ENCODE data around the gene FOXA3. TPM values are rescaled to one million over a fixed set of nuclear protein-coding genes. Genes with fewer than 3 reads are reported as not detected.

FOXA3 gene
- total RNA-seq, 1 donor from 2014 or later: 1.6 TPM

DNA sequence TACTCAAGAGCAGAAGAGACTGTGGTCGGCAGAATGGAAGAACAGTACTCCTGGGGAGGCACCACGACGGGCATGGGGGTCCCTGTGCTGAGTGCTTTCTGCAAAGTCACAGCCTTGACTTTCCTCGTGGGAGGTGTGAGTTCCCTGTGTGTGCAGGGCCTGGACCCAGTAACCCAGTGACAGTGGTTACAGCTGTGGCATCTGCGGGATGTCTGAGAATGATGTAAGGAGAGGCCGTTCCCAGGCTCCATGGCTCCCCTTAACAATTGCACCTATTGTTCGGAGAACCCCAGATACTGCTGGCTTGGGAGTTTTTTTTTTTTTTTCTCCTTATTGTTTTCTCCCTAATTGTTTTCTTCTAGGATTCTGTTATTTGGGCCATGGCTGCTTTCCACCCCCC is 55.6 kb downstream of the FOXA3 start:
- Histone ChIP-seq H3K27me3 (peaks cover 9% of the 10 kb centered on the region), H3K4me1 (no peaks in the 10 kb centered on the region), H3K36me3 (no peaks in the 10 kb centered on the region), H3K9me3 (no peaks in the 10 kb centered on the region), H3K4me3 (no peak overlapping the region), H3K27ac (no peak overlapping the region)
- DNase-seq (no peak), ATAC-seq (no peak)
- TF ChIP-seq, protein P1, sequence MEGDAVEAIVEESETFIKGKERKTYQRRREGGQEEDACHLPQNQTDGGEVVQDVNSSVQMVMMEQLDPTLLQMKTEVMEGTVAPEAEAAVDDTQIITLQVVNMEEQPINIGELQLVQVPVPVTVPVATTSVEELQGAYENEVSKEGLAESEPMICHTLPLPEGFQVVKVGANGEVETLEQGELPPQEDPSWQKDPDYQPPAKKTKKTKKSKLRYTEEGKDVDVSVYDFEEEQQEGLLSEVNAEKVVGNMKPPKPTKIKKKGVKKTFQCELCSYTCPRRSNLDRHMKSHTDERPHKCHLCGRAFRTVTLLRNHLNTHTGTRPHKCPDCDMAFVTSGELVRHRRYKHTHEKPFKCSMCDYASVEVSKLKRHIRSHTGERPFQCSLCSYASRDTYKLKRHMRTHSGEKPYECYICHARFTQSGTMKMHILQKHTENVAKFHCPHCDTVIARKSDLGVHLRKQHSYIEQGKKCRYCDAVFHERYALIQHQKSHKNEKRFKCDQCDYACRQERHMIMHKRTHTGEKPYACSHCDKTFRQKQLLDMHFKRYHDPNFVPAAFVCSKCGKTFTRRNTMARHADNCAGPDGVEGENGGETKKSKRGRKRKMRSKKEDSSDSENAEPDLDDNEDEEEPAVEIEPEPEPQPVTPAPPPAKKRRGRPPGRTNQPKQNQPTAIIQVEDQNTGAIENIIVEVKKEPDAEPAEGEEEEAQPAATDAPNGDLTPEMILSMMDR (IDR thresholded peaks at IDR 0.05): no peak
- intact Hi-C loops (cut with DNase I): no loop called here

DNA sequence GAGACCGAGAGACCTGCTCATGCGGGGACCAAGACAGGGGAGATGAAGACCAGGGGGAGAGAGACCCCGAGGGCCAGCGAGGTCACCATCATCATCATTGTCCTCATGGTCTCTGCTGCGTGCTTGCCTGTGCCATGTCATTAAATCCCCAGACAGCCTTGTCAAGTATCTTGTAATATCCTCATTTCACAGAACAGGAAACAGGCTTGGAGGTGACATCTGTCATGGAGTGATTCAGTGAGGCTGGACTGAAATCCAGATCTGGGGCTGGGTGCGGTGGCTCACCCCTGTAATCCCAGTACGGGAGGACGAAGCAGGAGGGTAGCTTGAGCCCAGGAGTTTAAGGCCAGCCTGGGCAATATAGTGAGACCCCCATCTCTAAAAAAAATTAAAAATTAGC is 56.3 kb downstream of the FOXA3 start:
- TF ChIP-seq, protein P1 (IDR thresholded peaks at IDR 0.05): no peak
- H3K9me3 ChIP-seq: no peaks in the 10 kb centered on the region

DNA sequence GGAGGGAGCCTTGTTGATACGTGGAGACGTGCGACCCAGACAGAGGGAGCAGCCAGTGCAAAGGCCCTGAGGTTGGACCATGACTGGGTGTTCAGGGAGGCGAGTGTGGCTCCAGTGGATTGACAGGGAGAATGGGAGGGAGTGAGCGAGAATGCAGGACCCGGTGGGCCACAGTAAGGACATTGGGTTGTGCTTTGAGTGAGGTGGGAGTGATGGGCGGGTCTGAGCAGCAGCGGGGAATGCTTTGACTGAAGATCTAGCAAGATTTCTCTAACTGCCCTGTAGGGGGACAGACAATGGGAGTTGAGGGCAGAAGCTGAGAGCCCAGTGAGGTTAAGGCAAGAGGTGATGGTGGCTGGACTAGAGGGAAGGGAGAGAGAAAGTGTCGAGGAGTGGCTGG is 58.2 kb downstream of the FOXA3 start:
- Histone ChIP-seq H3K36me3 (no peaks in the 10 kb centered on the region), H3K27me3 (peaks cover 9% of the 10 kb centered on the region), H3K9me3 (no peaks in the 10 kb centered on the region), H3K4me3 (no peak overlapping the region), H3K4me1 (no peaks in the 10 kb centered on the region), H3K27ac (no peak overlapping the region)
- DNase-seq: no peak
- TF ChIP-seq, protein P1 (IDR thresholded peaks at IDR 0.05): no peak
- intact Hi-C loops (cut with DNase I): no loop called here
- no peak for ATAC-seq

More for the DNA sequence above, 56.3 kb downstream of the FOXA3 start:
- no peaks in the 10 kb centered on the region for H3K36me3 ChIP-seq
- H3K27ac ChIP-seq: no peak overlapping the region
- no peak for ATAC-seq
- H3K4me1 ChIP-seq: no peaks in the 10 kb centered on the region
- peaks cover 9% of the 10 kb centered on the region for H3K27me3 ChIP-seq
- intact Hi-C loops (cut with DNase I): no loop called here
- no peak for DNase-seq
- no peak overlapping the region for H3K4me3 ChIP-seq

Other genes starting within 250 kb of the FOXA3 start
- gene EML2, start 224.9 kb upstream of the FOXA3 start, total RNA-seq: 54.4 TPM
- 4.8 TPM for gene GIPR, start 196.1 kb upstream of the FOXA3 start, total RNA-seq
- gene SNRPD2, start 172.4 kb upstream of the FOXA3 start, total RNA-seq: 188 TPM
- gene QPCTL, start 171.7 kb upstream of the FOXA3 start, total RNA-seq: 7.0 TPM
- gene FBXO46, start 133.4 kb upstream of the FOXA3 start, total RNA-seq: 16.5 TPM
- gene MEIOSIN, start 130.9 kb upstream of the FOXA3 start, total RNA-seq: not detected
- 15.5 TPM for gene SIX5, start 95.1 kb upstream of the FOXA3 start, total RNA-seq
- gene DMPK, start 81.8 kb upstream of the FOXA3 start, total RNA-seq: 50.1 TPM
- 58.7 TPM for gene DMWD, start 71.5 kb upstream of the FOXA3 start, total RNA-seq
- gene RSPH6A, start 49.0 kb upstream of the FOXA3 start, total RNA-seq: 0.38 TPM
- 70.6 TPM for gene SYMPK, start 1.2 kb upstream of the FOXA3 start, total RNA-seq
- 25.0 TPM for gene IRF2BP1, start 21.8 kb downstream of the FOXA3 start, total RNA-seq
- 7.9 TPM for gene MYPOP, start 38.3 kb downstream of the FOXA3 start, total RNA-seq
- not detected for gene NANOS2, start 50.5 kb downstream of the FOXA3 start, total RNA-seq
- 21.2 TPM for gene NOVA2, start 109.5 kb downstream of the FOXA3 start, total RNA-seq
- gene CCDC61, start 131.1 kb downstream of the FOXA3 start, total RNA-seq: 15.4 TPM
- 0.58 TPM for gene PGLYRP1, start 158.7 kb downstream of the FOXA3 start, total RNA-seq
- not detected for gene IGFL4, start 176.7 kb downstream of the FOXA3 start, total RNA-seq